ENCODE data around the gene KMT2A. TPM values are rescaled to one million over a fixed set of nuclear protein-coding genes. Genes with fewer than 3 reads are reported as not detected.

KMT2A gene
- total RNA-seq, 1 experiment from 2014 or later, result 62.0 TPM

DNA sequence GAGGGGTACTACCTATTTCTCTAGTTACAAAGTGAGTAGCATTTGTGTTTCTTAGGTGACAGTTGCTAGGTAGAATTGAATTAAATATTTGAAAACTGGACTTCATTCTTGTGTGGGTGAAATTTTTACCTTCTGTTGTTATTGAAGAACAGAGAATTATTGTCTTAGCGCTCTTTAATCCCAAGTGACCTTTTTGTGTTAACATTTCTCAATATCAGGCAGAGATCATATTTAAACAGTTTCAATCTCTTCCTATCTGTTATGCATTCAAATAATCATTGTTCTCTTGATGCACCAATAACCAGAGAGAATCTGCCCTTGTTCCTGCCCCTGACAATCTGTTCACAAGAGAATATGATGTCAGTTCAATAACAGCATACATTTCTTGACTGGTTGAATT, 14.2 kb downstream of the KMT2A start:
- H3K9me3 ChIP-seq (ENCODE audit: control insufficient read depth, low read depth, low read length), result no peaks in the 10 kb centered on the region
- H3K14ac ChIP-seq (ENCODE audit: insufficient read depth, low read length), result no peak overlapping the region
- no peak for TF ChIP-seq CTCF (conservative IDR thresholded peaks at IDR 0.05)
- H2BK20ac ChIP-seq (ENCODE audit: low read depth, low read length, poor library complexity, severe bottlenecking), result no peak overlapping the region
- no peak overlapping the region for H3K27ac Mint-ChIP-seq
- H3K23ac ChIP-seq (ENCODE audit: insufficient read length, low read depth, low read length), result no peak overlapping the region
- no peaks in the 10 kb centered on the region for H4K20me1 ChIP-seq (ENCODE audit: control insufficient read depth, insufficient read depth, insufficient read length)
- no peak overlapping the region for H4K8ac ChIP-seq (replicated peaks; ENCODE audit: insufficient read length, low read depth, low read length)
- no peak overlapping the region for H4K91ac ChIP-seq (ENCODE audit: insufficient read length, low read depth, low read length)
- H2AK5ac ChIP-seq (ENCODE audit: insufficient read length, low read length), result no peak overlapping the region
- H3K9me3 Mint-ChIP-seq, result no peaks in the 10 kb centered on the region
- H3K36me3 Mint-ChIP-seq (ENCODE audit: insufficient read depth in 1 of 3, low read depth in 3 of 3), result peaks cover 0 to 18% (median 17%) of the 10 kb centered on the region in 3 experiments; a peak in 6 of 7 replicates
- no CpG with 5 or more reads among the region's 1 CpG for WGBS (ENCODE audit: extremely low coverage, insufficient read length, low lambda C conversion rate)
- no peak overlapping the region for H3K9ac ChIP-seq (ENCODE audit: extremely low read depth, insufficient read length, low read length)
- H3K18ac ChIP-seq (ENCODE audit: insufficient read length, low read depth, low read length), result no peak overlapping the region
- no peak overlapping the region for H4K5ac ChIP-seq (ENCODE audit: insufficient read length, low read depth, low read length)
- no peaks in the 10 kb centered on the region for H3K27me3 Mint-ChIP-seq (ENCODE audit: low read depth)
- H3K4me2 ChIP-seq (ENCODE audit: insufficient read depth, insufficient read length, low read length), result no peak overlapping the region
- H2BK120ac ChIP-seq (ENCODE audit: low read depth, low read length, poor library complexity, severe bottlenecking), result no peak overlapping the region
- DNase-seq, result no peak
- no peaks in the 10 kb centered on the region for H3K27me3 ChIP-seq (ENCODE audit: insufficient read depth, low read length)
- H2BK15ac ChIP-seq (ENCODE audit: low read depth, low read length), result no peak overlapping the region
- H2BK12ac ChIP-seq (ENCODE audit: insufficient read length, low read depth, low read length), result no peak overlapping the region
- peaks cover 15% of the 10 kb centered on the region; the same call in 1 of the 2 replicates for H3K79me2 ChIP-seq (ENCODE audit: insufficient read depth, low read length)
- no peak overlapping the region for H3K56ac ChIP-seq (ENCODE audit: insufficient read length, low read depth, low read length)
- no peak overlapping the region for H2BK5ac ChIP-seq (ENCODE audit: insufficient read length, low read length)
- H3K4ac ChIP-seq (ENCODE audit: low read depth, low read length), result no peak overlapping the region
- H3K27ac ChIP-seq (ENCODE audit: insufficient read length, low read depth, low read length), result no peak overlapping the region
- 0 out of 4 replicates have a peak, but pooled peaks cover under 1 to 1% of the 10 kb centered on the region in 2 experiments for H3K4me1 Mint-ChIP-seq
- H3K79me1 ChIP-seq (ENCODE audit: insufficient read depth, low read depth, low read length, poor library complexity, severe bottlenecking), result peaks cover 13% of the 10 kb centered on the region
- H3K4me3 Mint-ChIP-seq, result no peak overlapping the region
- no peak overlapping the region for H3T11ph ChIP-seq (ENCODE audit: low read length)
- no peaks in the 10 kb centered on the region for H3K4me1 ChIP-seq (ENCODE audit: insufficient read depth, low read length)
- H2AFZ ChIP-seq (ENCODE audit: low read length), result no peak overlapping the region
- no peaks in the 10 kb centered on the region for H3K23me2 ChIP-seq (ENCODE audit: insufficient read length, low read depth, low read length, poor library complexity, severe bottlenecking)
